SK-N-SH (cell line): ENCODE measurements around the gene KLF2. TPM values are rescaled to one million over a fixed set of nuclear protein-coding genes. Genes with fewer than 3 reads are reported as not detected.

ENCODE experiments used
- CTCF ChIA-PET: fragments of 300-600, 350-600 bp; formaldehyde crosslinking; extraction: SDS; loops from one replicate; lab custom pipeline; 2021; lab: Yijun Ruan, JAX
- POLR2A ChIA-PET: fragments of 350-600 bp; sonication (Branson Sonifier 250); formaldehyde crosslinking; extraction: SDS; loops from one replicate; lab custom pipeline; 2020; ENCODE audit warnings: antibody characterized with exemption, inconsistent platforms; lab: Yijun Ruan, JAX
- DNase-seq: peaks from one replicate; pipeline ENCODE4 v3.0.0; 2012
- H2AFZ ChIP-seq: fragments of 200-600 bp; sonication (generic); 2 replicates; pipeline ENCODE4 v1.8.1; 2016; ENCODE audit warnings: antibody characterized with exemption, mild to moderate bottlenecking, low read depth
- H3F3A ChIP-seq: fragments of 200-600 bp; sonication (generic); replicated peaks from 2 replicates; pipeline ENCODE3; 2016; ENCODE audit warnings: antibody characterized with exemption, mild to moderate bottlenecking; ENCODE audit not compliant: insufficient read depth
- H3K27ac ChIP-seq, 2 experiments: fragments of 200-500 bp in 1 of 2; fragments of 200-600 bp in 1 of 2; sonication (Bioruptor generic) in 1 of 2; sonication (generic), shearing (Covaris generic) in 1 of 2; 2 replicates each; pipeline versions ENCODE4 v1.5.1 to v1.6.1; 2014 to 2016; ENCODE audit warnings: low read depth in 2 of 2, inconsistent platforms in 1 of 2, low read length in 1 of 2, mild to moderate bottlenecking in 1 of 2, mixed read lengths in 1 of 2
- H3K27me3 ChIP-seq: fragments of 200-600 bp; sonication (generic), shearing (Covaris generic); 2 replicates; pipeline ENCODE4 v1.6.1; 2016; ENCODE audit warnings: mixed run types; ENCODE audit not compliant: insufficient read depth
- H3K36me3 ChIP-seq, 2 experiments: fragments of 200-500 bp in 1 of 2; fragments of 200-600 bp in 1 of 2; sonication (Bioruptor generic) in 1 of 2; sonication (generic) in 1 of 2; replicated peaks in 1 of 2; 2 replicates each; pipeline versions ENCODE3 to v1.5.1; 2014 to 2016; ENCODE audit warnings: low read length in 1 of 2, mild to moderate bottlenecking in 1 of 2; ENCODE audit not compliant: insufficient read depth in 2 of 2, control insufficient read depth in 1 of 2
- H3K4me1 ChIP-seq, 2 experiments: fragments of 200-500 bp in 1 of 2; fragments of 200-600 bp in 1 of 2; sonication (Bioruptor generic) in 1 of 2; sonication (generic), shearing (Covaris generic) in 1 of 2; 2 replicates each; pipeline versions ENCODE4 v1.5.1 to v1.6.1; 2014 to 2016; ENCODE audit warnings: low read depth in 1 of 2, low read length in 1 of 2, mixed run types in 1 of 2; ENCODE audit not compliant: insufficient read depth in 2 of 2, control insufficient read depth in 1 of 2
- H3K4me2 ChIP-seq: fragments of 200-600 bp; sonication (generic), shearing (Covaris generic); 2 replicates; pipeline ENCODE4 v1.6.1; 2017; ENCODE audit warnings: mixed run types
- H3K4me3 ChIP-seq, 2 experiments: fragments of 200-500 bp in 1 of 2; fragments of 200-600 bp in 1 of 2; sonication (Bioruptor generic) in 1 of 2; sonication (generic), shearing (Covaris generic) in 1 of 2; 2 replicates each; pipeline versions ENCODE4 v1.5.1 to v1.8.1; 2014 to 2016; ENCODE audit warnings: low read depth in 2 of 2, inconsistent platforms in 1 of 2, low read length in 1 of 2, mild to moderate bottlenecking in 1 of 2, mixed read lengths in 1 of 2, moderate library complexity in 1 of 2
- H3K79me2 ChIP-seq: fragments of 200-600 bp; sonication (generic); 2 replicates; pipeline ENCODE4 v1.8.1; 2017; ENCODE audit warnings: mild to moderate bottlenecking; ENCODE audit not compliant: insufficient read depth
- H3K9ac ChIP-seq: fragments of 200-600 bp; sonication (generic); 2 replicates; pipeline ENCODE4 v1.6.1; 2017; ENCODE audit warnings: mixed run types
- H3K9me2 ChIP-seq: fragments of 200-600 bp; sonication (generic); 2 replicates; pipeline ENCODE4 v1.6.1; 2017; ENCODE audit warnings: mixed run types
- H3K9me3 ChIP-seq: fragments of 200-600 bp; sonication (generic); 2 replicates; pipeline ENCODE4 v1.6.1; 2017; ENCODE audit warnings: mixed run types, mild to moderate bottlenecking, moderate library complexity
- H4K20me1 ChIP-seq: fragments of 200-600 bp; sonication (generic); 2 replicates; pipeline ENCODE4 v1.6.1; 2017; ENCODE audit warnings: mild to moderate bottlenecking, mixed run types; ENCODE audit not compliant: insufficient read depth
- ELF1 ChIP-seq: IDR thresholded peaks from 2 replicates; pipeline ENCODE4 v1.4.0; 2012
- FOSL2 ChIP-seq: IDR thresholded peaks from 2 replicates; pipeline ENCODE4 v1.4.0; 2012; ENCODE audit warnings: low read depth, mild to moderate bottlenecking, moderate library complexity, borderline replicate concordance
- JUND ChIP-seq: IDR thresholded peaks from 2 replicates; pipeline ENCODE4 v1.4.0; 2012
- MEF2A ChIP-seq: IDR thresholded peaks from 2 replicates; pipeline ENCODE4 v1.4.0; 2012; ENCODE audit warnings: low read depth, borderline replicate concordance
- NFIC ChIP-seq: IDR thresholded peaks from 2 replicates; pipeline ENCODE4 v1.4.0; 2012; ENCODE audit warnings: borderline replicate concordance
- PBX3 ChIP-seq: IDR thresholded peaks from 2 replicates; pipeline ENCODE4; 2012
- POLR2AphosphoS5 ChIP-seq: IDR thresholded peaks from 2 replicates; pipeline ENCODE4 v1.6.1; 2012; ENCODE audit warnings: low read depth, low read length
- RCOR1 ChIP-seq: fragments of 150-350 bp; IDR thresholded peaks from 2 replicates; pipeline ENCODE4 v1.6.1; 2017; ENCODE audit warnings: antibody characterized with exemption, low read length
- SIN3A ChIP-seq: IDR thresholded peaks from 2 replicates; pipeline ENCODE4 v1.6.1; 2012; ENCODE audit warnings: low read depth, mild to moderate bottlenecking, low read length, moderate library complexity, borderline replicate concordance
- SMC3 ChIP-seq: IDR thresholded peaks from 2 replicates; pipeline ENCODE4 v1.6.1; 2012; ENCODE audit warnings: low read depth, low read length, improper control_type of control experiment
- TAF1 ChIP-seq: IDR thresholded peaks from 2 replicates; pipeline ENCODE4 v1.6.1; 2012; ENCODE audit warnings: low read depth, mild to moderate bottlenecking, low read length, moderate library complexity, borderline replicate concordance
- TCF12 ChIP-seq: IDR thresholded peaks from 2 replicates; pipeline ENCODE4 v1.4.0; 2012
- TEAD4 ChIP-seq: IDR thresholded peaks from 2 replicates; pipeline ENCODE4 v1.4.0; 2012; ENCODE audit warnings: mild to moderate bottlenecking, borderline replicate concordance; ENCODE audit not compliant: insufficient read depth
- USF2 ChIP-seq: fragments of 150-350 bp; IDR thresholded peaks from 2 replicates; pipeline ENCODE4 v1.6.1; 2017; ENCODE audit warnings: antibody characterized with exemption, low read length, low read depth, borderline replicate concordance
- YY1 ChIP-seq: IDR thresholded peaks from 2 replicates; pipeline ENCODE4 v1.4.0; 2012; ENCODE audit warnings: low read depth, mild to moderate bottlenecking
- ZBTB33 ChIP-seq: IDR thresholded peaks from 2 replicates; pipeline ENCODE4 v1.4.0; 2012; ENCODE audit warnings: low read depth, borderline replicate concordance
- WGBS: methylation state at CpG from one replicate; pipeline ENCODE4 v1.1.6; 2017; ENCODE audit warnings: low lambda C conversion rate; 5-methylcytosine and 5-hydroxymethylcytosine counted together
- polyA plus RNA-seq, 3 experiments: library from polyadenylated mRNA; depleted of rRNA; stranded (reverse); fragments of >200 nt; gene quantifications; 2 replicates each; pipeline ENCODE4 v1.2.3, GENCODE V29; 2012
- TF ChIP-seq, protein P1 (sequence below): fragments of 200-600 bp; sonication (generic); IDR thresholded peaks from 2 replicates; pipeline ENCODE4 v1.6.1; 2017; ENCODE audit warnings: antibody characterized with exemption, mild to moderate bottlenecking, moderate library complexity
- TF ChIP-seq, protein P2 (sequence below): IDR thresholded peaks from 2 replicates; pipeline ENCODE4 v1.4.0; 2012; ENCODE audit warnings: low read depth, borderline replicate concordance

KLF2 gene
- polyA plus RNA-seq, 1 of the 3 experiments (the other 2 are of a cell fraction) = 6.9 TPM

DNA sequence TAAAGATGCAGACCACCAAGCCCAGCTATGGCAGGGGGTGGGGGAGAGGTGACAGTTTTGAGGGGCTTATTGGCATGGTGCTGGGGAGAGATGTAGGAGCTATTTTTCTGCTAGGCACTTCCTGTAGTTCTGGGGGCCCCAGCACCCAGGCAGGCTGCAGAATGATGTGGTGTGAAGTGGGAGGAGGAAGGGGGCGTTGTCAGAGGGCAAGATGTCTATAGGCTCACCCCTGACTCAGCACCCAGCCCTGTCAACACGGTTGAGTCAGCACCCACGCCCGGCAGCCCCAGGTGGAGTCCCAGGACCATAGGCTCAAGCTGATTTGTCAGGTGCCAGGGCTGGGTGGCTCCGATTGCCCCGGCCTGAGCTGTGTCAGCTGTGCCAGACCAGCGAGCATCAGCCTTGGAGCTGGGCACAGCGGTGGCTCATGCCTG, 5.8 kb downstream of the KLF2 start (continued):
- TF ChIP-seq, protein P1, sequence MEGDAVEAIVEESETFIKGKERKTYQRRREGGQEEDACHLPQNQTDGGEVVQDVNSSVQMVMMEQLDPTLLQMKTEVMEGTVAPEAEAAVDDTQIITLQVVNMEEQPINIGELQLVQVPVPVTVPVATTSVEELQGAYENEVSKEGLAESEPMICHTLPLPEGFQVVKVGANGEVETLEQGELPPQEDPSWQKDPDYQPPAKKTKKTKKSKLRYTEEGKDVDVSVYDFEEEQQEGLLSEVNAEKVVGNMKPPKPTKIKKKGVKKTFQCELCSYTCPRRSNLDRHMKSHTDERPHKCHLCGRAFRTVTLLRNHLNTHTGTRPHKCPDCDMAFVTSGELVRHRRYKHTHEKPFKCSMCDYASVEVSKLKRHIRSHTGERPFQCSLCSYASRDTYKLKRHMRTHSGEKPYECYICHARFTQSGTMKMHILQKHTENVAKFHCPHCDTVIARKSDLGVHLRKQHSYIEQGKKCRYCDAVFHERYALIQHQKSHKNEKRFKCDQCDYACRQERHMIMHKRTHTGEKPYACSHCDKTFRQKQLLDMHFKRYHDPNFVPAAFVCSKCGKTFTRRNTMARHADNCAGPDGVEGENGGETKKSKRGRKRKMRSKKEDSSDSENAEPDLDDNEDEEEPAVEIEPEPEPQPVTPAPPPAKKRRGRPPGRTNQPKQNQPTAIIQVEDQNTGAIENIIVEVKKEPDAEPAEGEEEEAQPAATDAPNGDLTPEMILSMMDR = no peak
- no peak for TF ChIP-seq TAF1
- peak; percentile 83 for TF ChIP-seq FOSL2
- TF ChIP-seq POLR2AphosphoS5 = no peak
- TF ChIP-seq JUND = peak; percentile 53; the same call in 1 of the 2 replicates
- TF ChIP-seq ZBTB33 = peak; percentile 44; the same call in 1 of the 2 replicates

GRCh38 chr19:16330806-16331690, 6.4 kb downstream of the KLF2 start:
- 26% methylated on average over 13 of the region's 16 CpGs for WGBS
- Histone ChIP-seq H3K4me3 (no peak overlapping the region), H4K20me1 (peaks cover 30% of the 10 kb centered on the region), H3K9ac (no peak overlapping the region), H3K36me3 (peaks cover 0 to 3% of the 10 kb centered on the region in 2 experiments), H3K9me3 (no peaks in the 10 kb centered on the region), H3K9me2 (no peaks in the 10 kb centered on the region), H3K27me3 (no peaks in the 10 kb centered on the region), H3K79me2 (peaks cover 15% of the 10 kb centered on the region; the same call in 1 of the 2 replicates), H3K4me1 (no peaks in the 10 kb centered on the region), H3K27ac (peak overlapping the region in 1 of 2 experiments; percentile 20; a peak in 1 of 4 replicates), H3F3A (peaks cover 39% of the 10 kb centered on the region), H2AFZ (no peak overlapping the region), H3K4me2 (peak overlapping the region; percentile 44; the same call in 1 of the 2 replicates)
- ChIA-PET CTCF (interaction anchor here (1.2 kb wide), 2 partner anchors 9 to 129 kb away, joined by 3 read pairs; no protein-coding TSS in a partner anchor), POLR2A (interaction anchor here (0.6 kb wide), 1 partner anchor 16 kb away, joined by 4 read pairs; no protein-coding TSS in a partner anchor)
- DNase-seq = no peak
- TF ChIP-seq ELF1 = no peak
- TF ChIP-seq USF2 = no peak
- TF ChIP-seq, protein P1 = no peak
- no peak for TF ChIP-seq TCF12
- TF ChIP-seq YY1 = no peak
- TF ChIP-seq, protein P2, sequence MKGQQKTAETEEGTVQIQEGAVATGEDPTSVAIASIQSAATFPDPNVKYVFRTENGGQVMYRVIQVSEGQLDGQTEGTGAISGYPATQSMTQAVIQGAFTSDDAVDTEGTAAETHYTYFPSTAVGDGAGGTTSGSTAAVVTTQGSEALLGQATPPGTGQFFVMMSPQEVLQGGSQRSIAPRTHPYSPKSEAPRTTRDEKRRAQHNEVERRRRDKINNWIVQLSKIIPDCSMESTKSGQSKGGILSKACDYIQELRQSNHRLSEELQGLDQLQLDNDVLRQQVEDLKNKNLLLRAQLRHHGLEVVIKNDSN = no peak
- no peak for TF ChIP-seq ZBTB33
- TF ChIP-seq RCOR1 = no peak
- TF ChIP-seq TEAD4 = no peak
- TF ChIP-seq PBX3 = no peak
- no peak for TF ChIP-seq FOSL2
- TF ChIP-seq SIN3A = no peak
- TF ChIP-seq NFIC = no peak
- no peak for TF ChIP-seq POLR2AphosphoS5
- no peak for TF ChIP-seq MEF2A
- no peak for TF ChIP-seq SMC3
